Mesodermal cell (in vitro differentiated cells): ENCODE data around the gene RDH12.

Experiments
- H3K27ac ChIP-seq: 2 replicates; pipeline ENCODE4 v1.7.0; 2013; ENCODE audit warnings: mild to moderate bottlenecking, low read depth, low read length, moderate library complexity; ENCODE audit not compliant: severe bottlenecking
- H3K36me3 ChIP-seq: 2 replicates; pipeline ENCODE4 v1.7.1; 2013; ENCODE audit warnings: mild to moderate bottlenecking, low read length, moderate library complexity; ENCODE audit not compliant: control insufficient read depth, insufficient read depth
- H3K4me1 ChIP-seq: one replicate; pipeline ENCODE4 v1.7.1; 2013; ENCODE audit warnings: mild to moderate bottlenecking, low read length; ENCODE audit not compliant: insufficient read depth, control insufficient read depth, poor library complexity, severe bottlenecking
- H3K4me3 ChIP-seq: 2 replicates; pipeline ENCODE4 v1.7.0; 2013; ENCODE audit warnings: low read length, control low read depth, mild to moderate bottlenecking; ENCODE audit not compliant: insufficient read depth, poor library complexity, severe bottlenecking; ENCODE audit errors: extremely low read depth
- H3K9me3 ChIP-seq: 2 replicates; pipeline ENCODE4 v1.7.1; 2013; ENCODE audit warnings: mild to moderate bottlenecking, low read length, moderate library complexity; ENCODE audit not compliant: control insufficient read depth
- WGBS, 2 experiments: methylation state at CpG; one replicate each; pipeline ENCODE4 v1.1.5; 2013; ENCODE audit warnings: missing lambda C conversion rate in 2 of 2; ENCODE audit not compliant: insufficient coverage in 2 of 2; 5-methylcytosine and 5-hydroxymethylcytosine counted together

RDH12 gene

DNA sequence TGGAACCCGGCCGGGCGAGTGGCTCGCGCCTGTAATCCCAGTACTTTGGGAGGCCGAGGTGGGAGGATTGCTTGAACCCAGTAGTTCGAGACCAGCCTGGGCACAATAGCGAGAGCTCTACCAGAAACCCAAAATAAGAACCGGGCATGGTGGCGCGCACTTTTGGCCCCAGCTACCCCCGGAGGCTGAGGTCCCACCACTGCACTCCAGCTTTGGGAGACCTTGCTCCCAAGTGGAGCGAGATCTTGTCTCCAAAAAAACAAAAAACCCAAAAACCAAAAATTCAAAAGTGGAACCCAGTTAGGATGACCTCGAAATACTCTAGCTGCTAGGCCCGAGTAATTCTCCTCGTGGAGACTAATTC is 26.5 kb upstream of the RDH12 start:
- Histone ChIP-seq H3K36me3 (peaks cover 42% of the 10 kb centered on the region), H3K4me1 (peaks cover 16% of the 10 kb centered on the region), H3K4me3 (peak overlapping the region; percentile 78), H3K27ac (peak overlapping the region; percentile 98), H3K9me3 (no peaks in the 10 kb centered on the region)
- 44 to 46% methylated on average over 15 of the region's 16 CpGs for WGBS, 2 experiments

DNA sequence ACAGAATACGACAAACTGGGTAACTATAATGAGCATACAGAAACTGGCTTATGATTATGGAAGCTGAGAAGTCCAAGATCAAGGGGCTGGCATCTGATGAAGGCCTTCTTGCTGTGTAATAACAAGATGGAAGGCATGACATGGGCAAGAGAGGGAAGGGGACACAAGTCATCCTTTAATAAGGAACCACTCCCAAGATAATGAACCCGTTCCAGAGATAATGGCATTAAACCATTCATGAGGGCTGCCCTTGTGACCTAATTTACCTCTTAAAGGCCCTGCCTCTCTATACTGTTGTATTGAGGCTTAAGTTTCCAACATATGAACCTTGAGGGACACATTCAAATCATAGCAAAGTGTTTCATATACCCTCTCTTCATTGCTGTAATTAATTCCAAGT is 22.7 kb upstream of the RDH12 start:
- no peaks in the 10 kb centered on the region for H3K9me3 ChIP-seq
- 93 to 100% methylated on average over 1 to 2 of the region's 2 CpGs for WGBS, 2 experiments
- H3K27ac ChIP-seq, result no peak overlapping the region
- peaks cover 77% of the 10 kb centered on the region for H3K36me3 ChIP-seq
- no peak overlapping the region for H3K4me3 ChIP-seq
- peaks cover 13% of the 10 kb centered on the region for H3K4me1 ChIP-seq

DNA sequence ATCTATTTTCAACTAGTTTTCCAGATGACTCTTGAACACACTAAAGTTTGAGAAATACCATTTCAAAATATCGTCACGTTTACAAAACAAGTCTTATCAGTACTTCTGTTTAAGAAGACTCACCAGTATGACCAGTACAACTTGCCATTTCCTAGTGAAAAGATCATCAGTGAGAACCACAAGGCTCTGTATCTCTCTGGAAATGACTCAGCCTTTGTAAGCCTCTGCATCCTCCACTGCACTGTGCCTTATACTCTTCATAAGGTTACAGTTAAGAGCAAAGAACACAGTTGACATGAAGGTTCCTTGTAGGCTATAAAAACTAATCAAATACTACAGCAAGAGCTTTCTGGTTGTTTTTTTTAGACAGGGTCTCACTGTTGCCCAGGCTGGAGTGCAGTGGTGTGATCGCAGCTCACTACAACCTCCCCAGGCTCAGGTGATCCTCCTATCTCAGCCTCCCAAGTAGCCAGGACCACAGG is 21.5 kb upstream of the RDH12 start:
- Histone ChIP-seq H3K36me3 (peaks cover 89% of the 10 kb centered on the region), H3K4me3 (no peak overlapping the region), H3K4me1 (peaks cover 13% of the 10 kb centered on the region), H3K27ac (peak overlapping the region; percentile 72), H3K9me3 (no peaks in the 10 kb centered on the region)
- WGBS, 2 experiments, result 82 to 98% methylated on average over 3 of the region's 3 CpGs

DNA sequence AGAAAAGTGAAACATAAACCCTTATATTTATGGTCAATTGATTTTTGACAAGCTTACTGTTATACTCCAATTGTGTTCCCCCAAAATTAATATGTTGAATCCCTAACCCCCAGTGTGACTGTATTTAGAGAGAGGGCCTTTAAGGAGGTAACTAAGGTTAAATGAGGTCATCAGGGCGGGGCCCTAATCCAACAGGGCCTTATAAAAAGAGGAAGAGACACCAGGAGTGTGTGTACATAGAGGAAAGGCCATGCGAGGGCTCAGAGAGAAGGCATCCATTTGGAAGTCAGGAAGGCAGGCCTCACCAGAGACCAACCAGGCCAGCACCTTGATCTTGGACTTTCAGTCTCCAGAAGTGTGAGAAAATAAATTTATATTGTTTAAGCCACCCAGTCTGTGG is 20.7 kb upstream of the RDH12 start:
- H3K4me3 ChIP-seq, result no peak overlapping the region
- 94 to 100% methylated on average over 2 of the region's 2 CpGs for whole genome bisulfite sequencing, 2 experiments
- H3K36me3 ChIP-seq, result peaks cover 90% of the 10 kb centered on the region
- H3K27ac ChIP-seq, result peak overlapping the region; percentile 72
- no peaks in the 10 kb centered on the region for H3K9me3 ChIP-seq
- H3K4me1 ChIP-seq, result peaks cover 13% of the 10 kb centered on the region

DNA sequence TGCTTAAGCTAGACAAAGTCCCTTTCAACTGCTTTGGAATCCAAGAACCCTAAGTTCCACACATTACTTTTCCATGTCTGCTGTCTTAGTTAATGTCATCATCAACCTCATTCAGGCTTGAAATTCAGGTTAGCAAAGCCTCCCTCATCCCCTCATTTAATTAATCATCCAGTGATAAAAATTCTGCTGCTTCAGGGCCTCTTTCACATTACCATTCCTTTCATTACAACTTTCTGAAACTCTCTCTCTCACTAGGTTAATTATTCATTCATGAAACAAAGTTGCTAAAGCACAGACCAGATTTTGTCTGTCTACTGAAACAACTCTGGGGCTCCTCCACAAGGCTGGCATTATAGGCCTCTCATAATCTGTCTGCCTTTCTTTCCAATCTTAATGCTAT is 17.8 kb upstream of the RDH12 start:
- peaks cover 93% of the 10 kb centered on the region for H3K36me3 ChIP-seq
- H3K4me1 ChIP-seq, result peaks cover 11% of the 10 kb centered on the region
- H3K27ac ChIP-seq, result no peak overlapping the region
- H3K9me3 ChIP-seq, result no peaks in the 10 kb centered on the region
- H3K4me3 ChIP-seq, result no peak overlapping the region

DNA sequence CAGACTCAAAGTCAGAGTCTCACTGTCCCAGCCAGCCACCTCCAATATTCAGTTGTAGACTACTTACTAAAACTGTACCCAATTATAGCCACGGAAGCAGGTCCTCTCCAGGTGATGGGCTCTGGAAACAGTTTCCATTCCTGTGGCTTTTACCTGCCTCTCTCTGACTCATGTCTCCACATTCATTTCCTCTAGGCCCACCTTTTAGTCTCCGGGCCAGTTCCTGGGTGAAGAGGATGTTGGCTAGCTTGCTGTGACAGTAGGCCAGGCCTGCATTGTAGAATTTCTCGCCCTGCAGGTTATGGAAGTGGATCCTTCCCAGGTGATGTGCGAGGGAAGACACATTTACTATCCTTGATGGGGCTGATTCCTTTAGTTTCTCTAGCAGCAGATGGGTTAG is 11.7 kb upstream of the RDH12 start:
- 84 to 100% methylated on average over 2 to 3 of the region's 4 CpGs for WGBS, 2 experiments
- H3K27ac ChIP-seq, result no peak overlapping the region
- H3K4me1 ChIP-seq, result no peaks in the 10 kb centered on the region
- no peaks in the 10 kb centered on the region for H3K9me3 ChIP-seq
- peaks cover 86% of the 10 kb centered on the region for H3K36me3 ChIP-seq
- H3K4me3 ChIP-seq, result no peak overlapping the region

DNA sequence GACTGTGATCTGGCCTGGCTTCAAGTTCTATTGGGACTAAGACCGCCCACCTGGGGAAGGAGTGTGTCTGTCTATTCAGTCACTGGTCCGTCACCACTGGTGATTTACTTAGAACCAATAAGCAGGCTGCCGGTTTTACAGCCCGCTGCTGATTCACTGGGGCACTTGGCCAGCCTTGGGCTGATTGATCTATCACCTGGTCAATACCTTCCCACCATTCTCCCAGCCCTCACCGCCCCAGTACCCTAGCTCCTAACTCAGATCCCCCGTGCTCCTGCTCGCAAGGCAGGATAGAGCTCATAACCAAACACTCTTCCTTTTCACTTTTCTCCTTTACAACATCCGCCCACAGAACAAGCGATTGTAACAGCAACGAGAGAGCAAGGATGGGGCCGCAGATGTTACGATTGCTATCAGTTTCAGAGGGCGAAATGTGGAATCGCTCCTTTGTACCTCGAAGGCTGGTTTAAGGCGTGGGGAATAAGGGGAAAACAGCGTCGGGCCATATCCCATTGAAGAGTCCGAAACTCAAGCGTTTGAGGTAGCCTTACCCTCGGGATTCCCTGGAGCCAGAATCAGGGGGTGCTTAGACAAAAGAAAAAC is 6.8 kb upstream of the RDH12 start:
- peak overlapping the region; percentile 83 for H3K27ac ChIP-seq
- peak overlapping the region; percentile 100 for H3K4me3 ChIP-seq
- H3K36me3 ChIP-seq, result peaks cover 37% of the 10 kb centered on the region
- no peaks in the 10 kb centered on the region for H3K9me3 ChIP-seq
- 1 to 2% methylated on average over 15 to 18 of the region's 21 CpGs for WGBS, 2 experiments
- no peaks in the 10 kb centered on the region for H3K4me1 ChIP-seq

DNA sequence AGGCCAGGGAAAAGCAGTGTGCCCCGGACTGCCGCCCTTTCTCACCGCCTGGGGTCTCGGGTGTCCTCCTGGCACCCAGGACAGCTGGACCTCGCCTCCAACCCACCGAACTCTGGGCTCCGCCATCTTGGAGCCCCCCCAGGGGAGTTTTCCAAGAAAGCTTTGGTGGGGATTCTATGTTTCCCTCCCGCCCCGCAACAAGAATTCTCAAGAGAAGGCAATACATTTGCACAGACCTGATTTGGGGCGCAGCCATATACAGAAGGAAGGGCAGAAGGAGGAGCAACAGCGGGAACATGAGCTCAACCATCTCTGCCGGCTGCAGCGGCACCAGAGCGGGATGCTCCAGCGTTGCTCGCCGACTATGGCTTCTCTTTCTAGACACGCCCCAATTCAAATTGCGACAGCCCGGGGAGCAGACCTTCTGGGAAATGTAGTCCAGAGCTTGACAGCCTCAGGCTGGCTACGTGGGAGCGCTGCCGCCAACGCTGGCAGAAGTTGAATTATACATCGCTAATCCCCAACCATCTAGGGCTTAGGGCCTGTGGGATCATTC is 6.2 kb upstream of the RDH12 start, which contains the start of gene RDH11:
RDH11 (minus strand) TSS at position 371 of the 556 bp plus-strand sequence; CDS start at position 310, 61 bp downstream.
- 0 to 1% methylated on average over 20 to 23 of the region's 25 CpGs for WGBS, 2 experiments

DNA sequence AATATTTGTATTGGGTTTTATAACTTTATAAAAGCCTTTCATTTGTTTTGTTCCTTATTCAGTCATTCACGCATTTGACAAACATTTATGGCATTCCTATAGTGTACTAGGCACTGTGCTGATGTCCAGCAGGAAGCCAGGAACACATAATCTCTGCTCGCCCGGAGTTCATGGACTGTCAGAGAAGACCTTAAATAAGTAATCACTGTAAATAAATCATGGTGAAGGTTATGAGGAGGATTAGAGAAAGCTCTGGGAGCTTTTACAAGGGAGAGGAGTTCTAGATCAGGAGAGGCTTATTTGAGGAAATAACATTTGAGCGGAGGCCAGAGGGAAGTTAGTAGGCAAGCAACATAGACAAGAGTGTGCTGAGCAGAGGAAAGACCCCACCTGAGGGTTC is 4.7 kb upstream of the RDH12 start:
- no peak overlapping the region for H3K27ac ChIP-seq

More for the DNA sequence above, 6.2 kb upstream of the RDH12 start, which contains the start of gene RDH11:
- H3K36me3 ChIP-seq, result peaks cover 32% of the 10 kb centered on the region
- H3K27ac ChIP-seq, result peak within 1 kb of the TSS; percentile 83
- peak within 1 kb of the TSS; percentile 100 for H3K4me3 ChIP-seq
- H3K4me1 ChIP-seq, result no peaks in the 10 kb centered on the region
- no peaks in the 10 kb centered on the region for H3K9me3 ChIP-seq

DNA sequence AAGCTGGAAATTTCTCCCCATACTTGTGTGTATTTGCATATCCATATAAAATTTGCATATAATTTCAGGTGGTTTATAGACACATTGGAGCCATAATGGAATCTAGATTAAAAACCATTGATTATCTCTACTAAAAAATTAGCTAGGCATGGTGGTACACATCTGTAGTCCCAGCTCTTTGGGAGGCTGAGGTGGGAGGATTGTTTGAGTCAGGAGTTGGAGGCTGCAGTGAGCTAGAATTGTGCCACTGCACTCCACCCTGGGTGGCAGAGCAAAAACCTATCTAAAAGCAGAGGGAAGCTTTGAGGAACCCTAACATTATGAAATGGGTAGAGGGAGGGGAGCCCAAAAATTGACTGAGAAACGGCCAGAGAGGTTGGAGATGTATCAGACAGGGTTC is 3.5 kb upstream of the RDH12 start:
- no CpG with 5 or more reads among the region's 1 CpG for WGBS, 2 experiments
- Histone ChIP-seq H3K4me3 (no peak overlapping the region), H3K27ac (no peak overlapping the region), H3K9me3 (no peaks in the 10 kb centered on the region), H3K36me3 (peaks cover 5% of the 10 kb centered on the region), H3K4me1 (no peaks in the 10 kb centered on the region)

More for the DNA sequence above, 4.7 kb upstream of the RDH12 start:
- Histone ChIP-seq H3K9me3 (no peaks in the 10 kb centered on the region), H3K36me3 (peaks cover 16% of the 10 kb centered on the region), H3K4me3 (no peak overlapping the region), H3K4me1 (no peaks in the 10 kb centered on the region)
- WGBS, 2 experiments, result 88 to 100% methylated on average over 1 to 3 of the region's 4 CpGs

DNA sequence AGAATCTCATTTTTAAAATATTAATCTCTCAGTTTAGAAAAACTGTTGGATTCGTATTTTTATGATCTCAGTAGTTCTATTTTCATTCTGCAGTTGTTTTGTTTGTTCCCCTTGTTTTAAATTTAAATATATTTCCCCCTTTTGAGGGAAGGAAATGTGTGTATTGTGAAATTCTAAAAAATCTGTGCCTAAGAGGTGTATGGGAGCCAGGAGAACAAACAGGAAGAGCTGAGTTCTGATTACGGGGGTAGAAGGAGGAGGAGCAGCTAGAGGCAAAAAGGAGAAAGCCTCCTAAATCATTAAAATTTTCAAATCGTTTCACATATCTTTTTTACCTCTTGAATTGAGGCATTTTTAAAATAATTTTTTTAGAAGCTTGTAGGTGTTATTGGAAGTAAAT is 2.3 kb downstream of the RDH12 start:
- H3K4me1 ChIP-seq, result no peaks in the 10 kb centered on the region
- no CpG with 5 or more reads among the region's 3 CpGs for WGBS, 2 experiments
- H3K27ac ChIP-seq, result no peak overlapping the region
- H3K4me3 ChIP-seq, result no peak overlapping the region
- H3K36me3 ChIP-seq, result no peaks in the 10 kb centered on the region
- H3K9me3 ChIP-seq, result peaks cover 8% of the 10 kb centered on the region
